ENCODE data around the gene CDCA5. TPM values are rescaled to one million over a fixed set of nuclear protein-coding genes. Genes with fewer than 3 reads are reported as not detected.

Gene CDCA5
- total RNA-seq, 2 experiments from 2014 or later: 0.77 to 0.84 TPM

- H3K27me3 Mint-ChIP-seq: no peaks in the 10 kb centered on the region
- no peak for ATAC-seq (ENCODE audit: poor library complexity)
- intact Hi-C loops (cut with DNase I, micrococcal nuclease): loop anchor here (1.0 to 2.0 kb wide), 3 partner anchors 13 to 44 kb away; partner anchors contain the start of genes ARL2 (in 1 of the 2), CDCA5 (in 1 of the 2), SNX15 (in 1 of the 2) and ZFPL1 (in 1 of the 2)
- H3K4me1 ChIP-seq (ENCODE audit: insufficient read depth, low read length): peaks cover 26% of the 10 kb centered on the region
- TF ChIP-seq CTCF (IDR thresholded peaks at IDR 0.05): no peak
- H3K4me3 Mint-ChIP-seq: peak overlapping the region; percentile 98
- CTCF ChIA-PET: interaction anchor here (0.9 to 2.6 kb wide), 4 partner anchors 14 to 77 kb away, joined by 4 to 20 read pairs (median 5); partner anchors contain the start of genes ARL2, SNX15, TM7SF2 and ZNHIT2
- peaks cover 30% of the 10 kb centered on the region for H3K36me3 Mint-ChIP-seq (ENCODE audit: low read depth)
- H3K9me3 Mint-ChIP-seq: no peaks in the 10 kb centered on the region
- peaks cover 21% of the 10 kb centered on the region for H3K36me3 ChIP-seq (ENCODE audit: insufficient read depth, low read length)
- peaks cover 20% of the 10 kb centered on the region for H3K4me1 Mint-ChIP-seq (ENCODE audit: low read depth)
- POLR2A ChIA-PET: interaction anchor here (0.9 to 2.3 kb wide), 12 partner anchors 14 to 262 kb away, joined by 3 to 18 read pairs (median 8); partner anchors contain the start of genes ARL2, ATG2A, FAU and MRPL49
- no peaks in the 10 kb centered on the region for H3K27me3 ChIP-seq (ENCODE audit: control insufficient read depth in 1 of 2, insufficient read depth in 2 of 2, low read length in 2 of 2)
- peak overlapping the region; percentile 82 for H3K4me3 ChIP-seq (ENCODE audit: low read length)
- H3K9me3 ChIP-seq (ENCODE audit: control insufficient read depth in 1 of 2, insufficient read depth in 1 of 2, low read length in 2 of 2): no peaks in the 10 kb centered on the region
- DNase-seq: no peak
- H3K27ac Mint-ChIP-seq: peak overlapping the region; percentile 93
- peak overlapping the region; percentile 56 to 84 for H3K27ac ChIP-seq (ENCODE audit: low read depth in 1 of 2, low read length in 2 of 2)
Observed at GRCh38 chr11:65040520-65040846, 43.4 kb downstream of the CDCA5 start.

GRCh38 chr11:65036931-65037330 lies 46.9 kb downstream of the CDCA5 start:
- Mint-ChIP-seq H3K4me1 (ENCODE audit: low read depth) (peaks cover 9% of the 10 kb centered on the region), H3K9me3 (no peaks in the 10 kb centered on the region), H3K27me3 (no peaks in the 10 kb centered on the region), H3K4me3 (no peak overlapping the region), H3K36me3 (ENCODE audit: low read depth) (peaks cover 35% of the 10 kb centered on the region), H3K27ac (no peak overlapping the region)
- ATAC-seq (ENCODE audit: poor library complexity): no peak
- Histone ChIP-seq H3K27me3 (ENCODE audit: control insufficient read depth in 1 of 2, insufficient read depth in 2 of 2, low read length in 2 of 2) (no peaks in the 10 kb centered on the region), H3K36me3 (ENCODE audit: insufficient read depth, low read length) (peaks cover 39% of the 10 kb centered on the region), H3K9me3 (ENCODE audit: control insufficient read depth in 1 of 2, insufficient read depth in 1 of 2, low read length in 2 of 2) (no peaks in the 10 kb centered on the region), H3K27ac (ENCODE audit: low read depth in 1 of 2, low read length in 2 of 2) (no peak overlapping the region), H3K4me3 (ENCODE audit: low read length) (no peak overlapping the region), H3K4me1 (ENCODE audit: insufficient read depth, low read length) (peaks cover 17% of the 10 kb centered on the region)
- DNase-seq: no peak
- CTCF ChIA-PET: no interaction called here
- POLR2A ChIA-PET: no interaction called here
- intact Hi-C loops (cut with DNase I, micrococcal nuclease): no loop called here
- no peak for TF ChIP-seq CTCF (IDR thresholded peaks at IDR 0.05)

DNA sequence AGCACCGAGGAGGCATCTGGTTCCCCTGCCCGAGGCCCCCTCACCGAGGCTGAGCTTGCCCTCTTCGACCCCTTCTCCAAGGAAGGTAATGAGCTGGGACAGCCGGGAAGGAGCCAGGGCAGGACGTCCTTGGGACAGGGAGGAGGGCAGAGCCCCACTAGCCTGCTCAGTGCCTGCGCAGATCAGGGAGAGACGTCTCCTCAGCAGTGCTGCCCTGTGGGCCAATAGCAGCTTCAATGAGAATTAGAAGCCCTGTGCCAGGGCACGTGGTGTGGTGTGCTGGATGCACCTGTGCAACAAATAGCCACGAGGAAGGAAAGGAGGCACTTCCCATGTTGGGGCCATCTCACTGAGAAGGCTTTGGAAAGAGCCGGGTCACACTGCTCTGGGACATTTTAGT lies 48.3 kb downstream of the CDCA5 start:
- Mint-ChIP-seq H3K4me1 (ENCODE audit: low read depth) (peaks cover 2% of the 10 kb centered on the region), H3K27me3 (no peaks in the 10 kb centered on the region), H3K27ac (no peak overlapping the region), H3K9me3 (no peaks in the 10 kb centered on the region), H3K36me3 (ENCODE audit: low read depth) (peaks cover 32% of the 10 kb centered on the region), H3K4me3 (no peak overlapping the region)
- Histone ChIP-seq H3K4me3 (ENCODE audit: low read length) (no peak overlapping the region), H3K36me3 (ENCODE audit: insufficient read depth, low read length) (peaks cover 48% of the 10 kb centered on the region), H3K9me3 (ENCODE audit: control insufficient read depth in 1 of 2, insufficient read depth in 1 of 2, low read length in 2 of 2) (no peaks in the 10 kb centered on the region), H3K27me3 (ENCODE audit: control insufficient read depth in 1 of 2, insufficient read depth in 2 of 2, low read length in 2 of 2) (no peaks in the 10 kb centered on the region), H3K27ac (ENCODE audit: low read depth in 1 of 2, low read length in 2 of 2) (no peak overlapping the region), H3K4me1 (ENCODE audit: insufficient read depth, low read length) (peaks cover 10% of the 10 kb centered on the region)
- ATAC-seq (ENCODE audit: poor library complexity) (no peak), DNase-seq (no peak)
- intact Hi-C loops (cut with DNase I, micrococcal nuclease): no loop called here
- no peak for TF ChIP-seq CTCF (IDR thresholded peaks at IDR 0.05)
- POLR2A ChIA-PET: no interaction called here
- CTCF ChIA-PET: no interaction called here

Measured in CD4-positive, alpha-beta T cell (primary cell).